ENCODE measurements around the gene FKBP15.
"Not testable (repeated sequence)": the region's sequence is repeated elsewhere in the genome, so short reads cannot be mapped to it uniquely, and the experiment has no call there.

Gene FKBP15

GRCh38 chr9:113154471-113154870 is 66.6 kb downstream of the FKBP15 start:
- TF ChIP-seq CTCF (conservative IDR thresholded peaks at IDR 0.05) = no peak
- no peak for TF ChIP-seq ZFX (IDR thresholded peaks at IDR 0.05)
- no peak overlapping the region for H3K27ac ChIP-seq

- TF ChIP-seq CTCF (conservative IDR thresholded peaks at IDR 0.05) (no peak), ZFX (IDR thresholded peaks at IDR 0.05) (no peak)
- no peak overlapping the region for H3K27ac ChIP-seq
Observed at GRCh38 chr9:113153599-113153998, 67.5 kb downstream of the FKBP15 start.

- H3K27ac ChIP-seq = no peak overlapping the region
- TF ChIP-seq CTCF (conservative IDR thresholded peaks at IDR 0.05) = peak; percentile 20; the same call in 1 of the 2 replicates
- no peak for TF ChIP-seq ZFX (IDR thresholded peaks at IDR 0.05)
Observed at GRCh38 chr9:113152699-113153098, 68.4 kb downstream of the FKBP15 start.

- H3K27ac ChIP-seq = no peak overlapping the region; the same call in 1 of the 2 replicates
Observed at GRCh38 chr9:113151696-113152630, 69.1 kb downstream of the FKBP15 start.

GRCh38 chr9:113150670-113151611 is 70.1 kb downstream of the FKBP15 start, which contains the start of gene SLC31A2:
Gene SLC31A2, plus strand, starts transcription at chr9:113151007. Its CDS starts 68 bp downstream, at chr9:113151075.
- peak within 1 kb of the TSS; percentile 54 for H3K27ac ChIP-seq
- no peak for TF ChIP-seq ZFX (IDR thresholded peaks at IDR 0.05)
- peak; percentile 39 for TF ChIP-seq CTCF (conservative IDR thresholded peaks at IDR 0.05)

More at GRCh38 chr9:113151696-113152630, 69.1 kb downstream of the FKBP15 start:
- TF ChIP-seq CTCF (conservative IDR thresholded peaks at IDR 0.05) (no peak), ZFX (IDR thresholded peaks at IDR 0.05) (no peak)

GRCh38 chr9:113149561-113149960 is 71.5 kb downstream of the FKBP15 start:
- not testable (repeated sequence) for H3K27ac ChIP-seq

- no peak for TF ChIP-seq ZFX (IDR thresholded peaks at IDR 0.05)
- H3K27ac ChIP-seq = no peak overlapping the region
Observed at GRCh38 chr9:113148781-113149510, 72.1 kb downstream of the FKBP15 start.
